Ramos (cell line): Measurements from ENCODE around the gene NAXD.
"Not testable (repeated sequence)": the region's sequence is repeated elsewhere in the genome, so short reads cannot be mapped to it uniquely, and the experiment has no call there.

Experiments
- in situ Hi-C: fragments of 300-500 bp; cut with MboI; formaldehyde crosslinking; loops from one replicate; pipeline ENCODE4 v1.14.3; 2022; ENCODE audit warnings: low sequenced_read_pairs; ENCODE audit not compliant: unreplicated experiment

The NAXD gene

GRCh38 chr13:110615322-110616102 lies at the start of gene NAXD:
TSS of gene NAXD (plus strand) at chr13:110615545. CDS start at chr13:110615602, 57 bp downstream.
- in situ Hi-C loops, result no loop called here

- in situ Hi-C loops, result no loop called here
Observed at GRCh38 chr13:110566171-110566570, 49.2 kb upstream of the NAXD start.

GRCh38 chr13:110568612-110569011 lies 46.7 kb upstream of the NAXD start:
- in situ Hi-C loops, result no loop called here

- in situ Hi-C loops, result not testable (repeated sequence)
Observed at GRCh38 chr13:110569962-110570361, 45.4 kb upstream of the NAXD start.

- in situ Hi-C loops, result no loop called here
Observed at GRCh38 chr13:110570886-110571285, 44.5 kb upstream of the NAXD start.

- in situ Hi-C loops, result no loop called here
Observed at GRCh38 chr13:110571896-110572777, 43.2 kb upstream of the NAXD start.

- in situ Hi-C loops, result no loop called here
Observed at GRCh38 chr13:110572778-110573118, 42.6 kb upstream of the NAXD start.

- in situ Hi-C loops, result no loop called here
Observed at GRCh38 chr13:110574161-110574560, 41.2 kb upstream of the NAXD start.

GRCh38 chr13:110575322-110576069 lies 39.8 kb upstream of the NAXD start:
- in situ Hi-C loops, result no loop called here

- in situ Hi-C loops, result no loop called here
Observed at GRCh38 chr13:110576070-110576394, 39.3 kb upstream of the NAXD start.

- in situ Hi-C loops, result no loop called here
Observed at GRCh38 chr13:110576736-110577476, 38.4 kb upstream of the NAXD start.

- in situ Hi-C loops, result no loop called here
Observed at GRCh38 chr13:110578363-110578762, 37.0 kb upstream of the NAXD start.

- in situ Hi-C loops, result no loop called here
Observed at GRCh38 chr13:110580800-110581199, 34.5 kb upstream of the NAXD start.

- in situ Hi-C loops, result no loop called here
Observed at GRCh38 chr13:110581506-110582185, 33.7 kb upstream of the NAXD start.

- in situ Hi-C loops, result no loop called here
Observed at GRCh38 chr13:110582421-110582954, 32.9 kb upstream of the NAXD start.

- in situ Hi-C loops, result no loop called here
Observed at GRCh38 chr13:110583178-110583865, 32.0 kb upstream of the NAXD start.

GRCh38 chr13:110589793-110590390 lies 25.5 kb upstream of the NAXD start:
- in situ Hi-C loops, result loop anchor here (10.0 kb wide), 1 partner anchor 225 kb away; no protein-coding TSS in a partner anchor

- in situ Hi-C loops, result loop anchor here (10.0 kb wide), 1 partner anchor 224 kb away; no protein-coding TSS in a partner anchor
Observed at GRCh38 chr13:110590577-110590976, 24.8 kb upstream of the NAXD start.
